Activated CD4-positive, alpha-beta T cell treated with anti-CD3 and anti-CD28 coated beads, Interleukin-2, amount 50 U/mL, for 24 hours (primary cell): ENCODE measurements around the gene VAMP5.
A peak's percentile ranks its signal among the peaks of the same experiment; 100 is the strongest.
"Not testable (repeated sequence)": the region's sequence is repeated elsewhere in the genome, so short reads cannot be mapped to it uniquely, and the experiment has no call there.

ENCODE experiments used
- DNase-seq, 2 donors: peaks; one replicate each; pipeline ENCODE4 v3.0.0-alpha.2; 2020; ENCODE audit warnings: low read depth in 1 of 2, low spot score in 1 of 2

VAMP5 gene

DNA sequence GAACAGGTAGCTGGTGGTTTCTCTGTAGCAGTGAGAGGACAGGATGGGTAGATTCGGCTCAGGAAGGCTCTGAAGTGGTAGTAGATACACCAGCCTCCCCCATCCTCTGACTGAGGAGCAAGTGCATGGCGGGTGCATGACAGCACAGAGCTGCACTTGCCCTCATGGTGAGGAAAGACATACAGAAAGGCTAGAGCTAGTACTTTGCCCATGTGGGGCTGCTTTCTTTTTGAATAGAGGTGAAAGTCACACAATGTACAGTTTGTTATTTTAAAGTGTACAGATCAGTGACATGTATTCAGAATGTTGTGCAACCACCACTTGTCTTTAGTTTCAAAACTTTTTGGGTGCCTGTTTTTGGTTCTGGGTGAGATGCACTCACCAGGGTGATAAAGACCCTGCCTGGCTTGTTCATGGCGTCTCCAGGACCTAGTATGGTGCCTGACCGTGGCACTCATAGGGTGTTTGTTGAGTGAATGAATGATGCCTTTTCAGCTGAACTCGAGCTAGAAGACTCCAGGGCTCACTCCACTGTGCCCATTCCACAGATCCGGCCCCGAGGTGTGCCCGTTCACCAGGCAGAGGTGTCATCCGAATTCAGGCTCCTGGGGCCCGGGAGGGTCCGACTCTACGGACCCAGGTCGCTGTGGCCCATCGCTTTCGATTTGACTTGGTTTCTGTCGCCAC, 421 bp upstream of the VAMP5 start:
- DNase-seq, result no peak

DNA sequence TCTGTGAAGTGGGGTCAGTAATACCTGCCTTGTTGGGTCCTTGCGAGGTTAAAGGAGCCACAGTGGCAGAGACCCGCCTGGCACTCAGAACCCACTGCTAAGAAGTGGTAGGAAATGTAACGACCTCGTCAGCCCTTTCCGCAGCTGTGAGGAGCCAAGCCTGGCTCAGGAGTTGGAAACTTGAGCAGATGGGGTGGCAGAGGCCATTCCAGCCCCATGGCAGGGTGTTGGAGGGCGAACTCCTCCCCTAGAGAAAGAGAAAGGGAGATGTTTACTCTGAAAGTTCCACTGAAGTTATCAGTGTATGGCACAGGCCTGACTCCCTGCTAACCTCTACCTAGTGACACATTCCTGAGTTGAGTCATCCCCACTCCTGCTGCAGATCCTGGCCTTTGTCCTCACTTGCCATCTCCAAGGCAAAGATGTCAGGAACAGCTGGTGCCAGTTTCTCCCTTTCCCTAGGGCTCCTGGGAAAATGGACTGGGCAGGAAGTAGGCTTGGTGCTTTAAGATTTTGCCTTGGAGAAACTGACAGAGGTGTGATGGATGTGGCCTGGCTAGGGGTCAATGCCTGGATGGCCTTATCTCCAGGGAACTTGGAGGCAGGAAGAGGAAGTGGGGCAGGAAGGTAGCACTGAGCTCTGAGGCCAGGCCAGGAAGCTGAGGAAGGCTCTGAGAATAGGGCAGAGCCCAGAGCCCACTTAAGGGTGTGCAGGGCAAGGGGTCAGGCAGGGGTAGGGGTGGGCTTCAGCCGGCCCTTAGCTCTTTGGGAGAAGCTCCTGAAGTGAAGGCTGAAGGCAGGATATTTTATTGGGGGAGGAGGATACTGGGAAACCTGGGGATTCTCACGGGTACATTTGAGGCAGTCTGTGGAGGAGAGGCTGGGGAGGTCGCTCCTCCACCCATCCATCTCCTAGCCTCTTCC, 888 bp downstream of the VAMP5 start:
- DNase-seq, result no peak

DNA sequence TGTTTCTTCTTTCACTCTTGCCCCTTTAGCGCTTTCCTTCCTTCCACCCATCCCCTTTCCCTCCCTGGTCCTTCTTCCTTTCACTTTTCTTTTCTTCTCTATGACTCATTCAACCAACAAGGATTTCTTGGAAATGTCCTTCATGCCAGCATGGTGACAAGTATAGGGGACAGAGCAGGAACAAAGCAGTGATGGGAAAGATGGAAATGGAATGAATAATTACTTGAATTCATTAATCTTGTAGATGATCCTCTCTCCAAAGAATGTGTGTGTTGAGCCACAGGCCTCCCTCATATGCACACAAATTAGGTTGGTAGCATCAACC, 1.5 kb downstream of the VAMP5 start:
- no peak for DNase-seq

- no peak for DNase-seq
Measured at GRCh38 chr2:85588236-85588635, 4.0 kb downstream of the VAMP5 start.

DNA sequence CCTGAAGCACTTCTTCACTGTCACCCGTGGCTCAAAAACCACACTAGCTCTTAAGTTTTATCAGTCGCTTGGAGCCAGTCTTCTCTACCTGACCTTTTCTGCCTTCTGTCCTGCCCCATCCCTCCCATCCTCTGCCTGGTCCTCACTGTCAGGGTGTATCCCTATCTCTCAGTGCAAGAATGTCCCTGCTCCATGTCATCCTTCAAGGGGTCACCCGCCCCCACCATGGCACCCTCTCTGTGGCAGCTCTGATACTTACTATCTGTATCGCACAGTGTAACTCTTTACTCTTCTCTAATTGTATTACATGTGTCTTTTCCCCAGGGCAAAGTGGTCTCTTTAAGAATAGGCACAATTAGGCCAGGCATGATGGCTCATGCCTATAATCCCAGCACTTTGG, 4.4 kb downstream of the VAMP5 start:
- DNase-seq, result no peak

DNA sequence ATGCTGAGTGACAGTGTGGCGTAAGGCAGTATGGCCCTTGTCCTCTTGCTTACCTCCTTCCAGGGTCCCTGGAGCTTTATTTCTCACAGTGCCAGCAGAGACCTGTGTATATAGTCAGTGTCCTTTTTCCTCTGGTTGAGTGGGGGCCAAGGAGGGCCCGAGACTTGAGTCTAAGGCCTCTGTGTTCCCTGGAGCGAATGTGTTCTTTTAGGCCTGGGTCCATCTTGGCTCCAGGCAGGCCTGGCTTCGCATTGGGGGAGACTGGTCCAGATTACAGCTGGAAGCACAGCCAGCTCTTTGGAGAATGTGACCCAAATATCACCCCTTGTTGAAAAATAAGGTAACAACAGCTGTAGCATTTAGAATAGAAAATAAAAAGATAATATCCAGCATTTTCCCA, 5.0 kb downstream of the VAMP5 start:
- DNase-seq, result no peak

DNA sequence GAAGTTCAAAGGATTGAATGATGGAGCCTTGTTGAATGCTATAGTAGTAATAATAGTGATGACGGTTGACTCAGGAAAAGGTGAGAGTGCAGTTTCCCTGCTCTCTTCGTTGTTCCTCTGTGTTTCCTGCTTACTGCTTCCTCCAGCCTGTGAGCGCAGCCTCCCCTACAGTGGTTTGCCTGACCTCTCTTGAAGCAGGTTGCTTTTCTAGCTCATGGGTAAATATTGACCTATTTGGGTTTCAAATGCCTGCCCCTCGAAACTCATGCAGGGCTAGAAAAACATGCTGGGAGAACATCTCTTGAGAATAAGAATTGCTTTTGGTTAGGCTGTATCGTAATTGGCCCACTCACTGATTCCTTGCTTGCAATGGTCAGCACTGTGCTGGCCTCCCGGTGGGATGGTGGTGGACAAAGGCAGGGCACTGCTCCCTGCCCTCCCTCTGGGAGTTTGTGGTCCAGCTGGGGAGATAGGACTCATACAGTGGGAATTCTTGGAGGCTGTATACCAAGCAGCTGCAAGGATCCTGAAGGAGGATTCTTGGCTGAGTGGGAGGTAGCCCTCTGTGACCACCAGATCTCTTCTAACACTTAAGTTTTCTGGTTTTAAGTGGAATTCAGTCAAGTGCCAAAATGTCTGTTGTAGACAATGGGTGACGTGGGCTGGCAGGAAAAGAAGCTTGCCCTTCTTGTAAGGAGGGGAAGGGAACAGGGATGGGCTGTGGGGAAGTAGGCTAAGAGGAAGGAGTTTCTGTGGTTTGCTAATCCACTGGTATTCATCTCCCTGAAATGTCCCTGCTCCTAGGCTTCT, 6.0 kb downstream of the VAMP5 start:
- DNase-seq, result no peak

DNA sequence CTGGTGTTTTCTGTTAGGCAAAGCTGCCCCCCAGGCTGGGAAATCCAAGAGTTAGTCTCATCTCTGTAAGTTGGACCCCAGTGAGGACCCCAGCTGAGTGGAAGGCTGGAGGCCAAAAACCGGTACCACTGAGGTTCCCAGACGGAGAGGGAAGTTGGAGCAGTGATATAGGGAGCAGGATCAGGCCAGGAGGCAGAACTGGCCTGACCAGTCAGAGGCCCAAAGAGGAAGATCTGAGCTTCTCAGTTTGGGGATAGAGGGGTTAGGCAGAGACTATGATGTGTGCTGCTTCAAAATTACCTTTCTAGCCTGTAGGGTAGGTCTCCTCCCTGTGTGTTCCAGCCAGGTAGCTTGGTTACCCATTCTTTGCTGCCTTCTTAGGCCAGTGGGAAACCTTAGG, 6.7 kb downstream of the VAMP5 start:
- DNase-seq, result no peak

DNA sequence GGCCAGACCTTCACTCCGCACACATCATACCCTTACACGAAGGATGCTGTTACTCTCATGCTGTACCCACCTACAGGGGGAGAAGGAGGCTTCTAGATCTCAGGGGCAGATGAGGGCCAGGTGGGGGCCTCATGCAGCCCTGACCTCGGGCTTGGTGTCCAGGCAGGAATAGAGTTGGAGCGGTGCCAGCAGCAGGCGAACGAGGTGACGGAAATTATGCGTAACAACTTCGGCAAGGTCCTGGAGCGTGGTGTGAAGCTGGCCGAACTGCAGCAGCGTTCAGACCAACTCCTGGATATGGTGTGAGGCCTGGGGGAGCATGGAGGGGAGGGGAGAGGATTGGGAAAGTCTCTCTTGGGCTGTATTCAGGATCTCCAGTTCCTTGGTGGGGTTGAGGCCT, 7.3 kb downstream of the VAMP5 start:
- DNase-seq, result no peak

- DNase-seq, result not testable (repeated sequence)
Measured at GRCh38 chr2:85592299-85592698, 8.1 kb downstream of the VAMP5 start.

DNA sequence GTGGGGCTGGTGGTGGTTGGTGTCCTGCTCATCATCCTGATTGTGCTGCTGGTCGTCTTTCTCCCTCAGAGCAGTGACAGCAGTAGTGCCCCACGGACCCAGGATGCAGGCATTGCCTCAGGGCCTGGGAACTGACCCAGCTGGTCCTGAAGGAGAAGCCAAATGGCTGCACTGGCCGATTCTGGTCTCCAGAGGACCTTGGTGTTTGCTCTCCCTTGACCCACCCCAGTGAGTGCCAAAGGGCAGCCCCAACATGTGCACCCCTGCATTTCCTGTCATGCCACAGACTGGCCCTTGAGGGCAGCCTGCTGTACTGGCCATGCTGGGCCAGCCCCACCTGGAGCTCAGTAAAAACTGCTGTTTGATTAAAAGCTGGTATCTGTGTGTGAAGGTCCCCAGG, 8.8 kb downstream of the VAMP5 start:
- DNase-seq, result no peak

DNA sequence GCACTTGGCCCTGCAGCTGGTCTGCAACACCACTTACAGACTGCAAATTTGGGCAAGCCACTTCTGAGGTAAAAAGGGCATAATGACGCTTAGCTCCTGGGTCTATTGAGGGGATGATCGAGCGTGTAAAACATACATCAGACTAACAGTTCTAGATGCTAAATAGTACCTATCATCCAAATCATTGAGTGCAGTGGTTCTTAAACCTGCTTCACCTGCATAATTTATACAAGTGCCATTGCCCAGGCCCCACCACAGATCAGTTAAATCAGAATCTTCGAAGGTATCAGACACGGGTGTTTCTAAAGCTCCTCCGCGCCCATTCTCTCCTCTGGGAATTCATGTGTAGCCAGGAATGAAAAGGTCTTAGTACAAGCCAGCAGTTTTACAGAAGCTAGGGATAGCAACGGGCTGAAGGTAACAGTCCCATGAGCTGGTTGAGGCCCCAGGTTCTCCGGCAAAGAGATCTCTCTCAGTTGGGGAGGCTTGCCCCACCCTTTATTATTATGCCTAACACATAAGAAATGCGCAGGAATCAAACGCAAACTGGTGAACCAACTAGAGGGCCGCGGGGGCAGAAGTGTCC, 10.6 kb downstream of the VAMP5 start:
- DNase-seq, result no peak

DNA sequence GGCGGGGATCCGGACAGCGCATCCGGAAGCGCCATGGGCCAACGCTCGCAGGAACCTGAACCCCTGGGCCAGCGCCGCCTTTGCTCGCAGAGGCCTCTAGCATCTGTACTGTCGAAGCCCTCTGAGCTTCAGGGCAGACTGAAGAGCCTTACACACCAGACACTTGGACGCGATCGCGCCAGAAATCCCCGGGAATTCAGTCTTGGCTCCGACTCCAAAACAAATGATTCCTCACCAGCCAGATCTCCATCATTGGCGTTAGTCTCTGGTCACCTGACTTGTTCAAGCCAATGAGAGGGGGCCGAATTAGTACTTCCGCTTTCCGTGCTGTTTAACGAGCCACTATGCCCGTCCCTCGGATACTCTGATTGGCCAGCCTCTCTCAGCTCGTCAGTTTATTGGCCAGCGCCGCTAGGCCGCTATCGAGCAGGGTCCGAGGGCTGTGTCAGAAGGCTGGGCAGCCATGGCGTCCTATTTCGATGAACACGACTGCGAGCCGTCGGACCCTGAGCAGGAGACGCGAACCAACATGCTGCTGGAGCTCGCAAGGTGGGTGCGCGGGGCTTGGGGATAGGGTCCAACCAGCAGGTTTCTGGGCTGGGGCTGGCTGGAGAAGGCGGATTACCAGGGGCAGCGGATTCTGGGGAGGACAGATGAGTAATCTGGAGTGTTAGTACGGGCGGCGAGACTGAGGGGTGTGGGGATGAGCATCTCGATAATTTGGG, 11.2 kb downstream of the VAMP5 start, which contains the start of gene RNF181:
RNF181 (plus strand) TSS at position 445 of the 725 bp plus-strand sequence; CDS start at position 464, 19 bp downstream.
- peak; percentile 67 to 92 for DNase-seq

DNA sequence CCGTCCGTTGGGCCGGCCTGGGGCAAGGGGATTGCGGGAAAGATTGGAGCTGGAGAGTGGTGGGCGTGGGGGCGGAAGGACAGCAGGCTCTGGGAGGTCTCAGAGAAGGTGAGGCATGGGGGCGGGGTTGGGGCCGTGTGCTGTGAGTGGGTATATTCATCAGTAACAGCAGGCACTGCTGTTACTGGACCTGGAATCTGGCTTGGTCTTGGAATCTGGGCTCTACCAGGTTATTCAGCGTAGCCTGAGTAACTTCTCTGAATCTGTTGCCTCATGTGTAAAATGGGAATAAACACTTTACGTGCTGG, 11.7 kb downstream of the VAMP5 start:
- DNase-seq, result no peak

DNA sequence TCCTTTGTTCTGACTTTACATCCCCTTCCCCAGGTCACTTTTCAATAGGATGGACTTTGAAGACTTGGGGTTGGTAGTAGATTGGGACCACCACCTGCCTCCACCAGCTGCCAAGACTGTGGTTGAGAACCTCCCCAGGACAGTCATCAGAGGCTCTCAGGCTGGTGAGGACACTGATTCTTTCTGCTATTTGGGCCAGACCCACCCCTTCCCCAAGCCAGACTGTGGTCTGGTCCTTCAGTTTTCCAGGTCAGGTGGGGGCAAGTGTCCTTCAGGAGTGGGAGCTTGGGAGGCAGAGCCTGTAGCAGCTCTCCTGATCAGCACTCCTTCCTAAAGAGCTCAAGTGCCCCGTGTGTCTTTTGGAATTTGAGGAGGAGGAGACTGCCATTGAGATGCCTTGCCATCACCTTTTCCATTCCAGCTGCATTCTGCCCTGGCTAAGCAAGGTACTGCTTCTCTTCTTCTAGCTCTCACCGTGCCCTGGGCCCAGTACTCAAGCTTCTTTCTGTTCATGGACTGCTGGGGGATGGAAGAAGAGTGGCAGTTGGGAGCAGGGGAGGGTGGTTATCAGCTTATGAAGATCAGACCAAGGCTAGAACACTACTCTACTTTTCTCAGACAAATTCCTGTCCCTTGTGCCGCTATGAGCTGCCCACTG, 12.4 kb downstream of the VAMP5 start:
- DNase-seq, result no peak

DNA sequence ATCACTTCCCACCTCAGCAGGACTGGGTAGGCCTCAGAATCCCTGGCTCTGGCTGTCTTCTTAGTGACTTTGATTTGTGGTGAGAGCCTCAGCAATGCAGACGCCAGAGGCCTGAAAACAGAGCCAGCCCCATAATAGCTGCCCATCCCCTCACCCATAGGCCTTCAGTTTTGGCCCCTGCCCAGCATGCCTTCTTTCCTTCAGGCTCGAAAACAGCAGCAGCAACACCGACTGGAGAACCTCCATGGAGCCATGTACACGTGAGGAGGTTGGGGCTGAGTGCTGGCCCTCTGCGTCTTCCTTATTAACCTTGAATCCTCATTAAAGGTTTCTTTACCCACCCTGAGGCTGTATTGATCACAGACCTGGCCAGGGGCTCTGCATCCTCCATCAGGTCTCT, 13.0 kb downstream of the VAMP5 start:
- DNase-seq, result no peak

DNA sequence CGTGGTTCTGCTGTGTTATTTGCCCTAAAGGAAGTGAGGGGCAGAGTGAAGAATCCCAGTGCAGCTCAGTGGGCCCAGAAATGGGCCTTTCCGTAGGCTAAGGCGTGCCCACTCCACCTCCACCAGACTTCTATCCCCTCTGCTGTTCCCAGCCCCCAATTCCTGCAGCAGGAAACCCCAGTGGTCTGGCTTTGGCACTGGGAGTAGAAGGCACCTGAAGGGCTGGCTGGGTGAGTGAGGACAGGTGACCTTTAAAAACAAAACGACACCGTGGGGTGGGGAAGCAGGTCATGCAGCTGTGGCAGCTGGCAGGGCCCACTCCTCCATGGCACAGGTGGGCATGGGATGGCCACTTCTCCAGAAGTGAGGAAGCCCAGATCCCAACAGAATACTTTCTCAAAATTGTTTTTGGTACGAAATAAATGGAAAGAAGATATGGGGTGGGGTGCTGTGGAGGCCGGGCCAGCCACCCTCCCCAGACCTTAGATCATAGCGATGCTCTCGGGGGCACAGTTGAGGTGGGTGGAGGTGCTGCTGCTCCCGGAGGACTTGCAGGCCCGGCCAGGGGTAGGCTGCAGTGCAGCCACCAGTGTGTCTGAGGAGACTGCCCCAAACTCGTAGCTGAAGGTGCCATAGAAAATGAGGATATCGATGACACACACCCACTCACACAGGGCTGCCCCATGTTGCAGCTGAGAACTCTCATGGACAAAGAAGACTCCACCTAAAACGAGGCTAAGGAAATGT, 14.5 kb downstream of the VAMP5 start:
- DNase-seq, result no peak

- DNase-seq, result no peak
Measured at GRCh38 chr2:85599468-85600234, 15.4 kb downstream of the VAMP5 start.

- no peak for DNase-seq
Measured at GRCh38 chr2:85600235-85600575, 16.0 kb downstream of the VAMP5 start.
